Osteocyte (in vitro differentiated cells): ENCODE data around the gene DCST1. TPM values are rescaled to one million over a fixed set of nuclear protein-coding genes. Genes with fewer than 3 reads are reported as not detected.

ENCODE experiments used
- DNase-seq: peaks from one replicate; pipeline ENCODE4 v3.0.0; 2021; ENCODE audit warnings: mixed read lengths; ENCODE audit not compliant: unreplicated experiment; ENCODE audit errors: extremely low spot score
- H3K27ac Mint-ChIP-seq: one replicate; pipeline ENCODE4 v1.8.0; 2021; ENCODE audit warnings: mild to moderate bottlenecking, mixed read lengths; ENCODE audit not compliant: unreplicated experiment
- H3K27me3 Mint-ChIP-seq: one replicate; pipeline ENCODE4 v1.8.0; 2021; ENCODE audit warnings: mixed read lengths; ENCODE audit not compliant: unreplicated experiment
- H3K36me3 Mint-ChIP-seq: one replicate; pipeline ENCODE4 v1.8.0; 2021; ENCODE audit warnings: mixed read lengths; ENCODE audit not compliant: unreplicated experiment
- H3K4me1 Mint-ChIP-seq: one replicate; pipeline ENCODE4 v1.8.0; 2021; ENCODE audit warnings: mixed read lengths; ENCODE audit not compliant: unreplicated experiment
- H3K4me3 Mint-ChIP-seq: one replicate; pipeline ENCODE4 v1.8.0; 2021; ENCODE audit warnings: mild to moderate bottlenecking, moderate library complexity, mixed read lengths; ENCODE audit not compliant: unreplicated experiment
- H3K9me3 Mint-ChIP-seq: one replicate; pipeline ENCODE4 v1.8.0; 2021; ENCODE audit warnings: mixed read lengths; ENCODE audit not compliant: unreplicated experiment
- CTCF ChIP-seq: fragments of 200-600 bp; sonication (generic); IDR thresholded peaks from 2 replicates; pipeline ENCODE4 v1.5.0; 2021; ENCODE audit warnings: antibody characterized with exemption, mild to moderate bottlenecking, moderate library complexity
- total RNA-seq: library from RNA; stranded (reverse); gene quantifications from 2 replicates; pipeline ENCODE4 v1.2.1, GENCODE V29; 2021

DCST1 gene
- total RNA-seq, 1 donor from 2014 or later = not detected

GRCh38 chr1:155084722-155085503, 51.3 kb downstream of the DCST1 start:
- Mint-ChIP-seq H3K36me3 (no peaks in the 10 kb centered on the region), H3K9me3 (no peaks in the 10 kb centered on the region), H3K4me1 (peaks cover 31% of the 10 kb centered on the region), H3K27ac (peak overlapping the region; percentile 89), H3K4me3 (peak overlapping the region; percentile 90), H3K27me3 (peaks cover 25% of the 10 kb centered on the region)
- DNase-seq = peak; percentile 97
- peak; percentile 92 for TF ChIP-seq CTCF

- H3K4me1 Mint-ChIP-seq = peaks cover 30% of the 10 kb centered on the region
- H3K27me3 Mint-ChIP-seq = peaks cover 25% of the 10 kb centered on the region
- TF ChIP-seq CTCF = no peak
- H3K36me3 Mint-ChIP-seq = no peaks in the 10 kb centered on the region
- DNase-seq = no peak
- H3K27ac Mint-ChIP-seq = peak overlapping the region; percentile 89
- peak overlapping the region; percentile 90 for H3K4me3 Mint-ChIP-seq
- H3K9me3 Mint-ChIP-seq = no peaks in the 10 kb centered on the region
Measured at GRCh38 chr1:155085504-155086127, 52.0 kb downstream of the DCST1 start.

GRCh38 chr1:155086128-155086741, 52.6 kb downstream of the DCST1 start:
- peak; percentile 93 for DNase-seq
- Mint-ChIP-seq H3K4me1 (peaks cover 29% of the 10 kb centered on the region), H3K27me3 (peaks cover 21% of the 10 kb centered on the region), H3K27ac (no peak overlapping the region), H3K36me3 (no peaks in the 10 kb centered on the region), H3K4me3 (peak overlapping the region; percentile 56), H3K9me3 (no peaks in the 10 kb centered on the region)
- peak; percentile 97 for TF ChIP-seq CTCF

- Mint-ChIP-seq H3K9me3 (no peaks in the 10 kb centered on the region), H3K4me3 (no peak overlapping the region), H3K36me3 (no peaks in the 10 kb centered on the region), H3K27me3 (peaks cover 16% of the 10 kb centered on the region), H3K27ac (no peak overlapping the region), H3K4me1 (peaks cover 27% of the 10 kb centered on the region)
- no peak for TF ChIP-seq CTCF
- no peak for DNase-seq
Measured at GRCh38 chr1:155086856-155087535, 53.4 kb downstream of the DCST1 start.
